ENCODE results near the gene ZSWIM6. TPM values are rescaled to one million over a fixed set of nuclear protein-coding genes. Genes with fewer than 3 reads are reported as not detected.

ZSWIM6 gene
- total RNA-seq, 1 experiment from 2014 or later: 6.8 TPM

DNA sequence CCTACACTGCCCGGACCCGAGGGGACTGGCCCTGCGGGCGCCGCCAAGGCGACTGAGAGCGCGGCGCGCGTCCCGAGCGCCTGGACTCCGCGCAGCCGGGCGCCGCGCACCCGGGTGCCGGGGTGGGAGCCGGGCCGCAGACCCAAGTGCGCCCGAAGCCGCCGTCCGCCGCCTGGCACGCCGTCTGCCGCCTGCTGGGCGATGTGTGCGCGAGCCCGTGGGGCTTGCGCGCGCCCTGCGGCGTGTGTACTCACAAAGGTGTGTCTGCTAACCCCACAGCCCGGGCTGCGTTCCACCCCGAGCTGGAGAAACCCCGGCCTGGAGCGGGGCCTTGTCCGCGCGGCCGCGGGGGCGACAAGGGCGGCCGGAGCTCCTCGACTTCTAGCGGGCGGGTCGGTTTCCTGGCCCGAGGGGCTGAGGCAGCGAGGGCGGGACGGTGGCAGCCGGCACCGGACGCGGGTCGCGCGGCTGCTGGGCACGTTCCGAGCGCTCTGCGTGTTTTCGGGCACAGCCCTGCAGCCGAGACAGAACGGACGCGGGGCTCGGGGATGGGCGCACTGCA, 1.1 kb upstream of the ZSWIM6 start:
- DNase-seq (ENCODE audit: low read depth): peak; percentile 71

DNA sequence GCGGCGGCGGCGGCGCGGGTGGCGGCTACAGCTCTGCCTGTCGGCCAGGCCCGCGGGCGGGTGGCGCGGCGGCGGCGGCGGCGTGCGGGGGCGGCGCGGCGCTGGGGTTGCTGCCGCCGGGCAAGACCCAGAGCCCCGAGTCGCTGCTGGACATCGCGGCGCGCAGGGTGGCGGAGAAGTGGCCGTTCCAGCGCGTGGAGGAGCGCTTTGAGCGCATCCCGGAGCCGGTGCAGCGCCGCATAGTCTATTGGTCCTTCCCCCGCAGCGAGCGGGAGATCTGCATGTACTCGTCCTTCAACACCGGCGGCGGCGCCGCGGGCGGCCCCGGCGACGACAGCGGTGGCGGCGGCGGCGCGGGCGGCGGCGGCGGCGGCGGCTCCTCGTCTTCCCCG, 296 bp downstream of the ZSWIM6 start:
- DNase-seq (ENCODE audit: low read depth): no peak

DNA sequence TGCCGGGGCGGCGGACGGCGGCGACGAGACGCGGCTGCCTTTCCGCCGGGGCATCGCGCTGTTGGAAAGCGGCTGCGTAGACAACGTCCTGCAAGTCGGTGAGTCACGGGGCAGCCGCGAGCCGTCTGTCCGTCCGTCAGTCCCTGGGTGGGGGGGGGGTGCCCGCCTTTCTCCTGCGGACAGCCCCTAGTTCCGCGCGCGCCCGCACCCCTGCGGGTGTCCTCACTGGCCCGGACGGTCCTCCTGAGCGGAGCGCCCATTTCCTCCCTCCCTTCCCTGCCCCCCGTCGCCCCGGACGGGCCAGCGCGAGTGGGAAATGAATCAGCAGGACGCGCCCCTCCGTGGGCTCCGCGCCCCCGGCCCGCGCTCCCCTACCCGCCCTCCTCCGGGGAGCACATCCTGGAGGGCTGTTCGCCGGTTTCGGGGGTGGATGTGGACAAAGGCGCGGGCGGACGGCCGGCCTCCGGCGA, 828 bp downstream of the ZSWIM6 start:
- peak; percentile 66 for DNase-seq (ENCODE audit: low read depth)

DNA sequence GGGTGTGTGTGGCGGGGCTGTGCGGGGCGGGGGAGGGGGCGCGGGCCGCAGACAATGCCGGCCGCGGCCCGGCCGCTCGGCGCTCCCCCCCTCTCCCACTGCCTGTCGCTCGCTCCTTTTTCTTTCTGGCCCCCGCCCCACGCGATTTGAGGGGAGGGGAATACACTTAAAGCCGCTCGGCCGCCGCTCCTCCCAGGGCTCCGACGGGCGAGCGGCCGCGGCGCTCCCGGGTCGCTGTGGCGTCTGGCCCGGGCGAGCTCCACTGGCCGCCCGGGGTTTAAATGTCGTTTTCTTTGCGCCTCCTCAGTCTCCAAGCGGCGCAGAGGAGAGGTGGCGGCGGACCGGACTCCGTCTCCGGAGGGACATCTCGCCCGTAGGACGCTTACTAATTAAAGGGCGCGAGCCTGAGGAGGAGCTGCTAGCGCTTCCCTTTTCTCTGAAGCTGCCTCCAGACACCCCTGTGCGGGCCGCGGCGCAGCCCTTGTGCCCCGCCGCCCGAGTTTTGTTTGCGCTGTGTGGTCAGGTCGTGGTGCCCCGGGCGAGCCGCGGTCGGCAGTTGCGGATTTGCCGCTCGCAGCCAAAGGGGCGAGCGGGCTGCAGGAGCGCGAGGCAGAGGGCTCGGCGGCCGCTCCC, 1.4 kb downstream of the ZSWIM6 start:
- peak; percentile 38 for DNase-seq (ENCODE audit: low read depth)

DNA sequence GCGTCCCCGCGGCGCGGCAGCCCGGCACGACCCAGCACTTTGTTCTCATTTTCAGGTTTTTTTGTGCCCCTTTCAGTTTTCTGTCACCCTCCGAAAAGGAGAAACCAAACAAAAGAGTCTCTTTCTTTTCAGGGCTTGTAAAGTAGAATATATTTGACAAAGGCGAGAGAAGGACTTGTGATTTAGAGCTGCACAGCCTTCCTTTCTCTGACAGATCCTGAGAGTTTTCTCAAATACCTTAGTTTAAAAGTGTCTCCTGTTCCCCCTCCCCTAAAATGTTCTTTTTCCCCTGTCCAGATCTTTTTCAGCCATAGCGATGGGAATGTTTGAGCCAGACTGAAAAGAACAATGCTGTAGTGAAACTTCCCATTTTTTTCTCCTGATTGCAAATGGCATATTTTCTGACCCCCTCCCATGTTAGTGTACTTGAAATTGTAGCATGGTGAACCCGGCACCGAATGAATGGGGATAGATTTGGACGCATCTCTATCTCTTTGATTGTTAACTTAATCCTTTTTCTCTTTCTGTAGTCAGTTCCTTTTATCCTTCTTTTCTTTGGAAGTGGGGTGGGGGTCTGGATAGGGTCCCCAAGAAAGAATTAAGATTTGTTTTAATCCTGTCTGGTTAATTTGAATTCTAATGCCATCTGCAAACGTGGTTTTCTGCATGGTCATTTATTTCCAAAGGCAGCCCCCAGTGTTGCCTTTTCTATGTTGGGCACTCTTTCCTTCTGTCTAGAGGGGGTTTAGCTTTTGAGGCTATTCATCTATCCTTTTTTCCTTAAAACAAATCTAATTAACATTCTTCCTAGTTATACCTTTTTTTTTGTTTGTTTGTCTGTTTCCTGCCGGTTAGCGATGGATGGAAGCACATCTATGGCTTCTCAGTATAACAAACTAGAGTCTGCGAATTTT, 2.2 kb downstream of the ZSWIM6 start:
- no peak for DNase-seq (ENCODE audit: low read depth)

DNA sequence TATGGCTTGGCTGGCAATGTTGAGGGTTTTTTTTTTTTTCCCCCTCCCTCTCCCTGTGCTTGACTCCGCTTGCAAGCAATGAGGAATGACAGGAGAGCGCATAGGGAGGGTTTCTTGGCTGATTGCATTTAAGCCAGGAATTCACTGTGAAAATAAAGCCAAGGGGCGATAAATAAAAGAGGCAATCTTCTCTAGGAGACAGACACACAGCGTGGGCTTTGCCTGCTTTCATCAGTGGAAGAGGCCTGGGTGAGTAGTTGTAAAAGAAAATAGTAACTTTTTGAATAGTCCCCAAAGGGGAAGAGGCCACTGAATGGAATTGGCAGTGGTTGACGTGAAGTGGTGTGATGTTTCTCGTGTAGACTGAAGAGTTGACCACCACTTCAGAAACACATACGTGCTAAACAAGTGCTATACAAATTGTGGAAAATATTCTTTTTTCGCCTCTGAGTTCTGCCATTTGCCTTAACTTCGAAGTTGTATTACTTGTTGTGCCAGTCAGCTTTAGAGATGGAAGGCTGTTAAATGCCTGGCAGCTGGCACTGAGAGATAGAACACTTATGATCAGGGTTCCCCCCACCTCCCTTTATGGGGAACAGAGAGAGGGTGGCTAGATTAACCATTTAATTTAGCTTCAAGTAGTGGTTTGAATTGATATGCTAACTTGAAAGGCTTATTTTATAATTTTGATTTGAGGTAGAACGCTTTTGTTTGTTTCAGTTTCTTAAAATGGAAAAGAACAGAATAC, 3.0 kb downstream of the ZSWIM6 start:
- peak; percentile 20 for DNase-seq (ENCODE audit: low read depth)

DNA sequence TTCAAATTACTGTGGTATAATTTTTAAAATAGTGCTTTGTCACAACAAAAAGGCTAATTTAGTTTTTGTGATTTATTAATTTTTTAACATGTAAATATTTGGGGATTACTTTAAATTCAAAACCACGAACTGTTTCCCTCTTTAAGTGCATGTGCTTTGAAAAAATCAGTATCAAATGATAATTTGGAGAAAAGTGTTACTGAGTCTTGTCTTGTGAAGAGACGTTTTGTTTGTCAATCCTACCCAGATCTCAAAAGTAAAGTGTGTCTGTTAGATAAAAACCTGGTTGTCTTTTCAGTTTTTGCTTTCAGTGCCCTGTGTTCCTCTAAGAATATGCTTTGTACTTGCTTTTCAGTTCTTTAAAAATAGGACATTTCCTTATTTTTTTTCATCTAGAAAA, 7.7 kb downstream of the ZSWIM6 start:
- DNase-seq (ENCODE audit: low read depth): no peak

DNA sequence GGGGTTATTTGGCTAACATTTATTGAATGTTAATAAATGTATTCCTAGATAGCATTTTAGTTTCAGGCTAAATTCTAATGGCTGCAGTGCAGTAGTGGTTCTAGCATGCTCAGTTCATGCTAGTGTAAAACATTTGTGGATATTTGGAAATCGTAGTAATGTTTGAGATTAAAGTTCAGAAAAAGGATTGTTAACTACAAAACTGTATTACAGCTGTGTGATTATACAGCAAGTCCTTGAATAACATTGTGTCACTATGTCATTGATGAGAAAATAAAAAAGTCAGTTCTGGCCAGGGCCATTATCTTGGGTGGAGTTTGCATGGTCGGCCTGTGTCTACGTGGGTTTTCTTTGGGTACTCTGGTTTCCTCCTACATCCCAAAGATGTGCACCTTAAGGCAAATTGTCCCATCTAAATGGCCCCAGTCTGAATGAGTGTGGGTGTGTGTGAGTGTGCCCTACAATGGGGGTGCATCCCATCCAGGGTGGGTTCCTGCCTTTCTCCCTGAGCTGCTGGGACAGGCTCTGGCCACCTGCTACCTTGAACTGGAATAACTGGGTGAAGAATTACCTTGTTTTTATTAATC, 8.8 kb downstream of the ZSWIM6 start:
- DNase-seq (ENCODE audit: low read depth): no peak

DNA sequence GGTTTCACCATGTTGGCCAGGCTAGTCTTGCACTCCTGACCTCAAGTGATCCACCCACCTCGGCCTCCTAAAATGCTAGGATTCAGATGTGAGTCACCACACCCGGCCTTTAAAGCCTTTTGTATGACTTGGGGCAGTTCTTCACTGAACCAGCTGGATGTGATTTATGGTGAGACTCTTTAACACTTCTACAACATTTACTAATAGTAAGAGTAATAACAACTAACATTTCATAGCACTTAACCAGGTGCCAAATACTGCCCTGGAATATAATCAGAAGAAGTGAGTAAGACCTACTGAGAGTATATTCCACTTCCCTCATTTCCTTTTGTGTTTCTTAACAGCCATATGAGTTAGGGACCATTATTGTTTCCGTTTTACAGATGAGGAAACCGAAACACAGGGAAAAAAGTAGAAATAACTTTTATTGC, 10.0 kb downstream of the ZSWIM6 start:
- DNase-seq (ENCODE audit: low read depth): peak; percentile 76

DNA sequence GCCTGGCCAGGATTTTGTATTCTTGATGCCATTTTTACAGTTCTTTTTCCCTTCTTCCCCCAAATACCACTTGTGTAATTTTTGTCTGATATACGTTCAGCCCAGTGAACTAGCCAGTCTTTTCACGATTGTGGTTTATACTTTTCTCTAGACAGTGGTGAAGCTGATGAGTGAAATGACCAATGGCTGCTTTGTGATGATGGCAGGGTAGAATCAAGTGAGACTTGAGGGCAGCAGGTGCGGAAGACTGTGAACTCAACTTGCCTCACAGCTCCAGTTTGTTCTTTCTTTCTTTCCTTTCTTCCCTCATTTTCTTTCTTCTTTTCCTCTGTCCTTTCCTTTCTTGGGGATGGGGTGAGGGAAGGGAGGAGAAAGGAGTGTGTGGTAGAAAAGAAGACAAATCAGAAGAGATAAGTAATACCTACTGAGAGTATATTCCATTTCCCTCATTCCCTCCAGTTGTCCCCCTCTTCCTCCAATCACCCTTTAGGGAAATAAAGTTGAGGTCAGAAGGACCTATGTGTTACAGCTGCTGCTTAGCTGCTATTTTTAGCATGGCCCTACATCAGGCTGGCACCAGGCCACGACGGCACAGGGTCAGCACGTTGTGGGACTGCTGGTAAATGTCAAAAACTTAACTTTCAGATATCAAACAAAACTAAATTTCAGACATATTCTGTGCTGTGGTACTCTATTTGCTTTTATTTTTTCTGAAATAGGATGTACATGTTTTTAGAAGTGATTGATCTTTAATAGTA, 12.3 kb downstream of the ZSWIM6 start:
- no peak for DNase-seq (ENCODE audit: low read depth)

DNA sequence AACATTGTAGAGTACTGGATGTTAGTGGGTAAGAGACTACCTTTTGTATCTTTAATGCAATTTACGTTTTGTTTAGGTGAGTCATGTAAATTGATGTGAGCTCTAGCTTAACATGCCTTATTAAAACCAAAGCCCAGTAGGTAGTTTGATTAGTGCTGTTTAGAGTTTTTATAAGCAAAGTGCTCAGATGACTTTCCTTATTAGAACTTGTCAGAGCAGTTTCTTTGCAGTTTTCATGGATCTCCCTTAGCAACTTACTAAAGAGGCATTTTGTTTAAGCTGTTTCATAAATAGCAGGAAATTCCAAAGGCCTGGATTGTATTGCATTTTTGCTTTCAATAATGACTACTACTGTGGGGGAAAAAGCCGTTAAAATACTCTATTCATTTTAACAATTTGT, 14.5 kb downstream of the ZSWIM6 start:
- DNase-seq (ENCODE audit: low read depth): no peak

DNA sequence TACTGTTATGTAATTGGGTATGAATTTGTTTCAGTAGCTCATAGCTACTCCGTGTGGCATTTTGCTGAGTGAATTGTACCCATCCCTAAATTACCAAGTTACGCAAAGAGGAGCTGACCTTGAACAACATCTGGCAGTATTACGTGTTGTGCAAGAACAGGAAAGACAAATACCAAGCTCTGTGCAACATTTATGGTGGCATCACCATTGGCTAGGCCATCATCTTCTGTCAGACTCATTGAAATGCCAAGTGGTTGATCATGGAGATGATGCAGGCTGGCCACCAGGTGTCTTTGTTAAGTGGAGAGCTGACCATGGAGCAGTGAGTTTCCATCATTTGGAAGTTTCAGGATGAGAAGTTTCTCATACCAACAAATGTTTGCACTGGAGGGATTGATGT, 15.0 kb downstream of the ZSWIM6 start:
- no peak for DNase-seq (ENCODE audit: low read depth)

DNA sequence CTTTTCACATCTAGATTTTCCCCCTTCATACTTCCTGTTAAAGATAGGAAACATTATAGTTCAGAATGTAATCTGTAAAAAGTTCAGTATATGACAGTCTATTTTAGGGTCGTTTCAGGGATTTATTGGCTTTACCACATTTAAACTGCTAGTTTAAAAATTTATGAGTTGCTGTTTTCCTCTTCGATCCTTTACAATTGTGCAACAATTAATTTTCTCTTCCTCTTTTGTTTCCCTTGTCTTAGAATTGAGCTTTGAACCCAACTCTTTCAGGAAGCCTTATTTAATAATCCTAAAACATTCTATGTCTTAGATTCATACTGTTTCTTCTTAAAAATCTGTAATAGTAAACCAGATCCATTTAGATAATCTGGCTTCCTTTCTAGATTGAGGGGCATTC, 16.4 kb downstream of the ZSWIM6 start:
- DNase-seq (ENCODE audit: low read depth): no peak

DNA sequence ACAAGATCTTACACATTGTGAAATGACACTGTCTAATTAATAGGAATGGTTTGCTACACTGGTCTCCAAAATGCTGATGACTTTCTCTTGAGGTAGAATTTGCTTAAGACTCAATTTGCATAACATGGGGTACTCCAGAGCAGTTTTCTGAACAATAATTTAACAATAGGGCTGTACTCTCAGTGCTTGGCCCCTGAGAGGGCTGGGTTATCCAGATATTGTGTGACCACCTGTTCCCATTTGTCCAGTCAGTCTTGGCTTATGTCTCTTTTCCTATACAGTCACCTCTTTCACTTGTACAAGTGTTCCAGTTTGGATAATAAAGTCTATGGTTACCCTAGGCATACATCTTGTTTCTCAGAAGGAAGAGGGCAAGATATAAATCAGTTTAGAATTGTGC, 17.9 kb downstream of the ZSWIM6 start:
- DNase-seq (ENCODE audit: low read depth): no peak

DNA sequence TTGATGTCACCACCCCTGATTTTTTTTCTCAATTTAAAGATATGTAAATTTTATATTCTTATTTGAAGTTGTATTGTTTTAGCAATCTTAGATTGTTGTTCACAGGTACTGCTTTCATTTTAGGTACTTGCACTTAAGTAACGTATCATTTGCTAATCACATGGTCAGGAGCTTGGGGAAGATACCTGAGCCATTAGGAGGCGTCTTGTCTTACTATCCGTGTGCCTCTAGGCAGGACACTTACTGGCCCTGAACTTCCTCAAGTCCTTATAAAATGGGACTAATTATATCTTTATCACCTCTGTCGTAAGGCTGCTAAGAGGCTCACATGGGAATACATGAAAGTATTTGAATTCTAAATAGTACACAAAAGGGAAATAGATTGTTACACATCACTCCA, 18.5 kb downstream of the ZSWIM6 start:
- no peak for DNase-seq (ENCODE audit: low read depth)

DNA sequence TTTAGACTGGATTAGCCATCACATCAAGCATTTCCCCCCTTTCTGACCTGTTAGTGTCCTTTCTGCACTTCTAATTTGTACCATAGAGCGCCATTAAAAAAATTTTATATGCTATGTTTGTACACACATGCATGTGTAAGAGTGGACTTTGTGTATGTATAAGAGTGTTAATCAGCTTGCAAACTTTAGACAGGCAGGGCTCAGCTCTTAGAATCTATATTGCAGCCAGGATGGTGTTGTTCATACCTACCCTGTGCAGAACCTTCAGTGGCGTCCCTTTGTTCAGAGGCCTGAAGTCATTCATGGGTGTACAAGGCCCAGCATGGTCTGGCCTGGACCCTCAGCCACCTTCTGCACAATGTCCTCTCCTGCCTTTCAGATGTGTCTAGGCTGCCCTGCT, 19.7 kb downstream of the ZSWIM6 start:
- DNase-seq (ENCODE audit: low read depth): no peak

DNA sequence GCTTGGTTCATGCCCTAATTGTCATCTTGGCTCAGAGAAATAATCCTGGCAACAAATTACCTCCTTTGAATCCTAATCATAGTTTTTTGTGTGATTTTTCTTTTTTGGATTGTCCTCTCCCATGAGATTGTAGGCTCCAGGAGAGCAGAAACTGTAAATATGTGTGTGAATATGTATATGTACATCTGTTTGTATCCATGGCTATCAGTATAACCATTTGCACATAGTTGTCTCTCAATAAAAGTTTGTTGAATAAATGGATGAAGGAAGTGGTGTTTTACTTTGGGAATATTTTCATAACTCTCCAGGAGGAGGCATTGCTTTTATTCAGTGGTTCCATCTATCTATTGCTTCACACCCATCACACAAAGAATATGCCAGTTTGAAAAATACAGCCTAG, 20.1 kb downstream of the ZSWIM6 start:
- no peak for DNase-seq (ENCODE audit: low read depth)

DNA sequence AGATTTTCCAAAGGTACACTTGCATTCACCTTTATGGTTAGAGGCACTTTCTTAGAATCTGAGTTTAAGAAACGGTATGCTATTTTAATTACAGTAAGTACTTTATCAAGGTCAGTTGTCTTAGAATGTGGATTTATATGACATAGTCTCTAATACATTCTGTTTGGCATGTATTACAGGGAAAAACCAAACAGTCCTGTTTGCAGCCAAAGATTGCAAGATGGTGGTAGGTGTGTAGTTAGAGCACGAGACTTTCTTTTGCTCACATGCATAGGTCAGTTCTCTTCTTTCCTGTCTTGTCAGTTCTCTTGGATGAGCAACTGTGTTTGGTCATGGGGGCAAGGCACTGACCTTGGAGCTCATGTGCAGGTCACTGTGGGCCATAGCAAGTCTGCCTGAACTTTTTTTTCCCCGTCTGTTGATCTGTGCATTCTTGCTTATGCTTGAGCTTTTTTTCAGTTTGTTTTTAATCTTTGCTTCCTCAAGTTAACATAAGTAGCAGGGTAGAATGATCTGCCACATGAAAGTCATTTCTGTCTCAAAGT, 20.6 kb downstream of the ZSWIM6 start:
- DNase-seq (ENCODE audit: low read depth): no peak

DNA sequence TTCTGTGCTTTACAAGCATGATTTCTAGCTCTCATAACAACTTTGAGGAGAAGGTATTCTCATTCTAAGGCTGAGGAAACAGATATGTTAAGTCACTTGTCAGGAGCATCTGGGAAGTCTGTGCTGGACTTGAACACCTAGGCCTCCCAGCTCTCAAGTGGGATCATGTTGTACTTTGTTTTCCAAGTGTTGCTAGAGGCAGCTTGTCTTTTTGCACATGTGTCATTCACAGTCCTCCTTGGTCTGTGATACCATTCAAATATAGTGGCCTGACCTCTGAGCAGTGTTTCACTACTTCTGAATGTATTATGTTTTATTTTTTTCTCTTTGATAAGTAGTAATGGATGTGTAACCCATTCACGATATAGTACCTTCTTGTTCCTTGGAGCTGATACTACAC, 21.2 kb downstream of the ZSWIM6 start:
- no peak for DNase-seq (ENCODE audit: low read depth)

DNA sequence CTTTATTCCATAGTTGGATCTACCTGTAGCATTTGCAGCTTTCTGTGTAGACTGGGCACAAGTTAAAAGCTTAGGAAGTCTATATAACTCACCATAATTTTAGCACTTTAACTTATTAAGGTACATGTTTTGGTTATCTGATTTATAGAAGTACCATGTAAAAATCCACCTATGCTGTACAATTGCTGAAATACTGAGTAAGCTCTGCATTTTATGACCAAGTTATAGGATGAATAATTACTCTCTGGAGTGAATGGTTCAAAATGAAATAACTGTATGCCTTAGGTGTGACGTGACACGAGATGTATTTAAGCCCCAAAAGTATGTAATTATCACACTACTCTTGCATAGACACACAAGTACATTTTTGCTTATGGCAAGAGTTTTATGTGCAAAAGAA, 22.1 kb downstream of the ZSWIM6 start:
- no peak for DNase-seq (ENCODE audit: low read depth)
